HAP-1 (cell line): ENCODE results near the gene IDI2.

Source experiments
- DNase-seq, 2 experiments: peaks; one replicate each; pipeline ENCODE4 v3.0.0-alpha.2; 2016 to 2020; ENCODE audit warnings: low spot score in 2 of 2
- H3K27me3 ChIP-seq: fragments of 250-450 bp; sonication (Bioruptor Pico); 2 replicates; pipeline ENCODE4 v1.5.1; 2020; ENCODE audit warnings: low read depth, mild to moderate bottlenecking, moderate library complexity
- H3K36me3 ChIP-seq: fragments of 250-450 bp; sonication (Bioruptor Pico); replicated peaks from 2 replicates; pipeline ENCODE4 v1.5.1; 2020; ENCODE audit warnings: mild to moderate bottlenecking
- H3K4me1 ChIP-seq: fragments of 250-450 bp; sonication (Bioruptor Pico); 2 replicates; pipeline ENCODE4 v1.5.1; 2020; ENCODE audit warnings: mild to moderate bottlenecking
- H3K4me3 ChIP-seq: fragments of 250-450 bp; sonication (Bioruptor Pico); 2 replicates; pipeline ENCODE4 v1.5.1; 2020; ENCODE audit warnings: mild to moderate bottlenecking, moderate library complexity
- H3K9me3 ChIP-seq: fragments of 250-450 bp; sonication (Bioruptor Pico); 2 replicates; pipeline ENCODE4 v1.5.1; 2020; ENCODE audit warnings: mild to moderate bottlenecking, moderate library complexity
- in situ Hi-C: fragments of 300-500 bp; cut with MboI; formaldehyde crosslinking; loops from 3 replicates; pipeline ENCODE4 v1.14.3; 2020; ENCODE audit warnings: low sequenced_read_pairs, inconsistent platforms, mixed read lengths

The IDI2 gene

GRCh38 chr10:978826-979421 lies 46.7 kb downstream of the IDI2 start:
- Histone ChIP-seq H3K9me3 (peaks cover 28% of the 10 kb centered on the region), H3K4me1 (no peaks in the 10 kb centered on the region), H3K36me3 (no peaks in the 10 kb centered on the region; the same call in 1 of the 2 replicates), H3K4me3 (no peak overlapping the region), H3K27me3 (no peaks in the 10 kb centered on the region)
- in situ Hi-C loops, result no loop called here
- no peak for DNase-seq

- Histone ChIP-seq H3K9me3 (peaks cover 26% of the 10 kb centered on the region), H3K4me3 (no peak overlapping the region), H3K27me3 (no peaks in the 10 kb centered on the region), H3K4me1 (no peaks in the 10 kb centered on the region), H3K36me3 (no peaks in the 10 kb centered on the region; the same call in 1 of the 2 replicates)
- in situ Hi-C loops, result no loop called here
- no peak for DNase-seq
Observed at GRCh38 chr10:976316-976715, 49.3 kb downstream of the IDI2 start.

- Histone ChIP-seq H3K36me3 (no peaks in the 10 kb centered on the region; the same call in 1 of the 2 replicates), H3K27me3 (no peaks in the 10 kb centered on the region), H3K4me1 (peaks cover 9% of the 10 kb centered on the region), H3K9me3 (peaks cover 11% of the 10 kb centered on the region), H3K4me3 (no peak overlapping the region)
- in situ Hi-C loops, result no loop called here
- DNase-seq, result no peak
Observed at GRCh38 chr10:974785-975074, 50.9 kb downstream of the IDI2 start.

- Histone ChIP-seq H3K36me3 (no peaks in the 10 kb centered on the region; the same call in 1 of the 2 replicates), H3K4me1 (peaks cover 9% of the 10 kb centered on the region), H3K27me3 (no peaks in the 10 kb centered on the region), H3K4me3 (no peak overlapping the region), H3K9me3 (peaks cover 8% of the 10 kb centered on the region)
- in situ Hi-C loops, result no loop called here
- DNase-seq, result no peak
Observed at GRCh38 chr10:974038-974784, 51.4 kb downstream of the IDI2 start.

- Histone ChIP-seq H3K27me3 (0 out of 2 replicates have a peak, but pooled peaks cover 3% of the 10 kb centered on the region), H3K4me3 (no peak overlapping the region), H3K36me3 (no peaks in the 10 kb centered on the region), H3K9me3 (no peaks in the 10 kb centered on the region; the same call in 1 of the 2 replicates), H3K4me1 (peaks cover 9% of the 10 kb centered on the region)
- in situ Hi-C loops, result no loop called here
- no peak for DNase-seq
Observed at GRCh38 chr10:972763-973162, 52.9 kb downstream of the IDI2 start.

GRCh38 chr10:971613-972012 lies 54.0 kb downstream of the IDI2 start:
- Histone ChIP-seq H3K36me3 (no peaks in the 10 kb centered on the region), H3K4me1 (peaks cover 9% of the 10 kb centered on the region), H3K4me3 (no peak overlapping the region), H3K9me3 (no peaks in the 10 kb centered on the region; the same call in 1 of the 2 replicates), H3K27me3 (0 out of 2 replicates have a peak, but pooled peaks cover 3% of the 10 kb centered on the region)
- in situ Hi-C loops, result no loop called here
- DNase-seq, result no peak

GRCh38 chr10:971150-971542 lies 54.5 kb downstream of the IDI2 start:
- DNase-seq, result no peak
- Histone ChIP-seq H3K27me3 (0 out of 2 replicates have a peak, but pooled peaks cover 3% of the 10 kb centered on the region), H3K36me3 (no peaks in the 10 kb centered on the region), H3K9me3 (no peaks in the 10 kb centered on the region; the same call in 1 of the 2 replicates), H3K4me1 (peaks cover 9% of the 10 kb centered on the region), H3K4me3 (no peak overlapping the region)
- in situ Hi-C loops, result no loop called here

- Histone ChIP-seq H3K4me1 (peaks cover 9% of the 10 kb centered on the region), H3K9me3 (no peaks in the 10 kb centered on the region; the same call in 1 of the 2 replicates), H3K36me3 (no peaks in the 10 kb centered on the region), H3K4me3 (no peak overlapping the region), H3K27me3 (0 out of 2 replicates have a peak, but pooled peaks cover 3% of the 10 kb centered on the region)
- DNase-seq, result no peak
- in situ Hi-C loops, result no loop called here
Observed at GRCh38 chr10:970311-971149, 55.1 kb downstream of the IDI2 start.

- 0 out of 2 replicates have a peak, but pooled peaks cover 3% of the 10 kb centered on the region for H3K27me3 ChIP-seq
- DNase-seq, result peak in 1 of 2 experiments; percentile 23
- in situ Hi-C loops, result no loop called here
Observed at GRCh38 chr10:969473-970150, 56.0 kb downstream of the IDI2 start.

More at GRCh38 chr10:969473-970150, 56.0 kb downstream of the IDI2 start:
- Histone ChIP-seq H3K4me3 (no peak overlapping the region), H3K4me1 (peaks cover 9% of the 10 kb centered on the region), H3K36me3 (no peaks in the 10 kb centered on the region), H3K9me3 (no peaks in the 10 kb centered on the region; the same call in 1 of the 2 replicates)
